Gastroesophageal sphincter (tissue), 3 donors: ENCODE data around the gene SQSTM1.

ENCODE experiments used
- CTCF ChIP-seq, 4 experiments: fragments of 200-600 bp in 2 of 4; fragments of 450-650 bp in 2 of 4; sonication (generic) in 1 of 4; IDR thresholded peaks; one replicate each; pipeline ENCODE4 v1.5.1; 2017 to 2019; ENCODE audit warnings: antibody characterized with exemption in 4 of 4, mild to moderate bottlenecking in 2 of 4, moderate library complexity in 2 of 4
- EP300 ChIP-seq: sonication (generic); formaldehyde crosslinking; IDR thresholded peaks from one replicate; pipeline ENCODE4 v1.6.1; 2017; ENCODE audit warnings: antibody characterized with exemption, mild to moderate bottlenecking
- POLR2A ChIP-seq, 2 donors: fragments of 450-650 bp; IDR thresholded peaks; one replicate each; pipeline ENCODE4 v1.6.1; 2017; ENCODE audit warnings: antibody characterized with exemption in 2 of 2, mild to moderate bottlenecking in 2 of 2, moderate library complexity in 1 of 2

- TF ChIP-seq EP300 (no peak), CTCF (IDR thresholded peaks at IDR 0.05) (no peak), POLR2A (IDR thresholded peaks at IDR 0.05) (no peak)
Measured at GRCh38 chr5:179800071-179800695, 20.5 kb upstream of the SQSTM1 start.
